ENCODE results near the gene TMEM243. TPM values are rescaled to one million over a fixed set of nuclear protein-coding genes. Genes with fewer than 3 reads are reported as not detected.
"Not testable (repeated sequence)": the region's sequence is repeated elsewhere in the genome, so short reads cannot be mapped to it uniquely, and the experiment has no call there.

TMEM243 gene
- 47.9 and 64.2 TPM in 2 replicates for total RNA-seq (2014; rRNA removed; shearing (Covaris generic))

DNA sequence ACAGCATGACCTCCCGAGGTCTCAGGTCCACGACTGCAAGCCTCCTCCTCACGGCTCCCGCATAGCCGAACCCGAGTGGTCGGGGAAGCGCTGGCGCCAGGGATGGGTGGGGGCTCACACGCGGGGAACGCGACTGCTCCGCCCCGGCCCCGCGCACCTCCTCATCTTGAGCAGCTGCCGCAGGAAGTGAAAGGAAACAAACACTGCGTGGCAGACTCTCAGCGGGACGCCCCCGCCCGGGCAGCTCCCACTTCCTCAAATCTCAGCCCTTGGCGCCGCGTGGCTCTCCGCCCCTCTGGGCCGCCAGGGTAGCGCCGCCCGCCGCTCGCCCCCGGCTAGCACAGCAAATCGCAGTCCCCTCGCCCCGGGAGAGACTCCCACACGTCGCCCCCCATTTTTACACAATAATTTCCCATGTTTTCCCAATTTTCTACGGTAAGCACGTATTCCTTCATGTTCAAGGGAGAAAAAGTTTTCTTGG is at the start of gene TMEM243:
TMEM243 (minus strand) TSS at position 188 of the 481 bp plus-strand sequence. CDS start 229 bp downstream, outside the sequence.
- peak; percentile 73 for DNase-seq (ENCODE audit: low read depth)

- no peak for DNase-seq (ENCODE audit: low read depth)
These were observed 47.8 kb upstream of the TMEM243 start for GRCh38 chr7:87267239-87267900.

GRCh38 chr7:87263537-87263936 is 44.0 kb upstream of the TMEM243 start:
- DNase-seq (ENCODE audit: low read depth) = no peak

DNA sequence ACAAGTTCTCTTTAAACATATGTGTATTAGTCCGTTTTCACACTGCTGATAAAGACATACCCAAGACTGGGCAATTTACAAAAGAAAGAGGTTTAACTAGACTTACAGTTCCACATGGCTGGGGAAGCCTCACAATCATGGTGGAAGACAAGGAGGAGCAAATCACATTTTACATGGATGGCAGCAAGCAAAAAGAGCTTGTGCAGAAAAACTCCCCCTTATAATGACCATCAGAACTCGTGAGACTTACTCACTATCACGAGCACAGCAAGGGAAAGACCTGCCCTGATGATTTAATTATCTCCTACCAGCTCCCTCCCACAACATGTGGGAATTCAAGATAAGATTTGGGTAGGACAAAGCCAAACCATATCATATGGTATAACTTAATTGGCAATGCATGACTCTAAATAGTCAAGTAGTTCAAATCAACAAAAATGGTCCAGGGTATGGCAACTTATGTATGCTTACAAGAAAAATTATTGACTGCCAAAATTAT is 34.1 kb upstream of the TMEM243 start:
- DNase-seq (ENCODE audit: low read depth) = no peak

- not testable (repeated sequence) for DNase-seq (ENCODE audit: low read depth)
These were observed 26.1 kb upstream of the TMEM243 start for GRCh38 chr7:87245671-87246070.

GRCh38 chr7:87238464-87239051 is 19.0 kb upstream of the TMEM243 start:
- DNase-seq (ENCODE audit: low read depth) = not testable (repeated sequence)

DNA sequence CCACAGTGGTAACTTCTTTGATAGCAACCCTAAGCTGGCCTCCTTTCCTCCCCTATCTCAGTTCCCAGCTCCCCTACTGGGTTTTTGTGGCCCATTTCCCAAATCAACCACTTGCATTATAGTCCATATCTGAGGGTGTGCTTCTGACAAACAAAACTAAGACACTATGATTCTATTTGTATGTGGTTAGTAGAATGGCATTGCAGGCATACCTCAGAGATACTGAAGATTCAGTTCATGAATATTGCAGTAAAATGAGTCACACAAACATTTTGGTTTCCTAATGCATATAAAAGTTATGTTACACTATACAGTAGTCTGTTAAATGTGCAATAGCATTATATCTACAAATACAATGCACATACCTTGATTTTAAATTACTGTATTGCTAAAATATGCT is 15.4 kb upstream of the TMEM243 start:
- DNase-seq (ENCODE audit: low read depth) = no peak

DNA sequence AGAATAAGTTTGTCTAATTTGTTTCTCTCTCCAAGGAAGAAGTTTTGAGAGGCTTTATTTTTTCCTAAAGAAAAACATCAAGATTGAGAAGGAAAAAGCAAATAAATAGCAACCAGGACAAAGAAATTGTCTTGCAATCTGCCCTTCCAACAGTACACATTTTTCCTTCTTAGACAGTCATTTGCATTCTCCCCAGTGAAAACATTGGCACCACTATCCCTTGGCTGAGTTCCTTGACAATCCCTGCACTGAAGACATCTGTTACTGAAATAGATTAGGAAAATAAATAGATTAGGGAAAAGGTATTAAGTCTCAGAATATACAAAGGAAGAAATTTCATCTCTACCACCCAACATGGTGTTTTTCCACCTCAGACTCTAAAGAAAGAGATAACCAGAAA is 12.2 kb upstream of the TMEM243 start:
- DNase-seq (ENCODE audit: low read depth) = no peak

- DNase-seq (ENCODE audit: low read depth) = no peak
These were observed 11.7 kb upstream of the TMEM243 start for GRCh38 chr7:87231258-87231657.

- no peak for DNase-seq (ENCODE audit: low read depth)
These were observed 7.0 kb upstream of the TMEM243 start for GRCh38 chr7:87226495-87226894.

DNA sequence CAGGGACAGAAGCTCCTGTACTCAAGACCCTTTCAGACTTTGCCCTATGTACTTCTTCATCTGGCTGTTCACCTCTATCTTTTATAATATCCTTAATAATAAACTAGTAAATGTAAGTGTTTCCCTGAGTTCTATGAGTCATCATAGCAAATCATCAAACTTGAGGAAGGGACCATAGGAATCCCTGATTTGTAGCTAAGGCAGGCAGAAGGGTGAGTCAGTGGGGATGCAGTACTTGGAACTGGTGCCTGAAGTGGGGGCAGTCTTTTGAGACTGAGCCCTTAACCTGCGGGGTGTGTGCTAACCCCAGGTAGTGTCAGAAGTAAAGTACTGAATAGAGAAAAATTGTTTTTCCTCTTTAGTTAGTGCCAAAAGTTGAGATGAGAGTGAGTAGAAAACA is 6.2 kb upstream of the TMEM243 start:
- peak; percentile 39 for DNase-seq (ENCODE audit: low read depth)

- DNase-seq (ENCODE audit: low read depth) = peak; percentile 27
These were observed 4.1 kb upstream of the TMEM243 start for GRCh38 chr7:87223666-87224065.

DNA sequence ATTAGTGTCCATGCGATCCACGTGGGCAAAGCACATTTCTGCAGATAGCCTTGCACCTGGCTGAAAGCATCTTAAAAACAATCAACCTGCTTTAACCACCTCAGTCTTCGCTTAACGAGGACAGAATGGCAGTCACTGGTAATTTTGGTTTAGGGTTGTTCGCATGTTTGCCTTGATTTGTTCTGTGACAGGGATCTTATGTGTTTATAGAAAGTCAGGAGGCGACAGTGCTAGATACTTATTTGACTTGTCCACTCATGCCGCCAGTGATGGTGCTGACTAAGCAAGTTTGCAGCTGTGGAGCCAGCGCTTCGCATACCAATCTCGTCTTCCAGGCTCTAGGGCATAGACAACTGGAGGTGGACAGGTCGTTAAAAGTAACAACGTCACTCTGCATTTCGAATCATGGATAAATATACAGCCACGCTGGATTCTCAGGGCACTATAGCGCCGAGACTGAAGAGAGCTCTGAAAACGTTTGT is 1.2 kb upstream of the TMEM243 start:
- no peak for DNase-seq (ENCODE audit: low read depth)

DNA sequence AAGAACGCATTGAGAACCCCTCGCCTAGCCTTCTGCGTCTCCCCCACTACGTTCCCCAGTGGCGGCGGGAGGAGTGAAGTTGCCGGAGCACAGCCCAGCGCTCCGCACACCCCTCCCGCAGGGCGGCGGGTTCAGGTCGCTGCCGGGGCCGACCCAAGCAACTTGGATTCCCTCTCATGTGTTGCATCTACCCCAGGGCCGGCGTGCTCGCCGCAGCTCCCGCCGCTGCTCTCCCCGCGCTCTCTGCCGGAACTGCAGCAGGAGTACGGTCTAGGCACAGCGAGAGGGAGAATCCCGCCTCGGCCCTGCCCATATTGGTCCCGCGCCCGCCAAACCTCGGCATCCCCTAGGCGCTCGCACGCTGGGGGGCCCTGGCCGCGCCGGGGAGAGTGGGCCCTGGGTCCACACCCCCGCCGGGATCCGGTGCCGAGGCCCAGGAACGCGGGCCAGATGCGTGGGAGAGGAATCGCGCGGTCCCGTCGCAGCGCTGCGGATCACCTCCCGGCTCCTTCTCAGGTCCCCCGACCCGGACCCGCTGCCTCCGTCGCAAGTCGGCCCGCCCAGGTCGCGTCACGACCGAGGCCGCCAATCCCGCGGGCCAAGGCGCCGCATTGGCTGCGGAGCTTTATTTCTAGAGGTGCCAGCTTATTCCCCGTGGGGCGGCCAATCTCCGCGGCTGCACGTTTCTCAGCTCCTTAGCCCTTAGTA is 648 bp upstream of the TMEM243 start:
- peak; percentile 79 for DNase-seq (ENCODE audit: low read depth)

DNA sequence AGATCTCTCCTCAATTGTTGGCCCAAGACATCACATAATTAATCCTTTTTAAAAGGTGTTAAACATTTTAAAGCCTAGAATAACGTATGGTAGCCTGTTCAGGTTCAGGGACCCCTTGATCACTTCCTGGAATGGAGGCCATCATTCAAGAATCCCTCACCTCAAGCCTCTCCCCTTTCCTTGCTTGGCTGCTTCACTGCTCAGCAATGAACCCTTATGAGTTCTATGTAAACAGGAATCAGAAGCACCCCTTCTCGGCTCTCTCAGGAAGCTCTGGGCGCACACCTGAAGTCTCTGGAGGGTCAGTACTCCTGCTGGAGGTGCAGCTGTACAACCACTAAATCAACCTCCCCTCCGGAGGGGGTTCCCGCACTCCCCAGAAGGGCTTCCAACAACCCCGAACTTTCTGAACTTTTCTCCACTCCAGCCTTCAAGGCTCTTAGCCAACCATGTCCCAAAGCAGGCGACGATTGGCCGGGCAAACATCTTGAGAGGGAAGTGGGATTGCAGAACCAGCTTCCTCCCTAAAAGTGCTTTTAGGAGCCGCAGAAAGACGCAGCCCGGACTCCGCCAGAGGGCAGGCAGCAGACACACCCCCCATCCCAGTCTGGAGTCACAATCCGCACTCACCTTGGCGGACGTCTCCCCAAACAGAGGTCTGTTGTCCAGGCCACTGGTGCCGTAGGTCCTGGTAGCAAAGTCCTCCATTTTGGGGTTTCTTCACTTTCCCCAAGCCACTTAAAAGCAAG is 562 bp downstream of the TMEM243 start:
- peak; percentile 58 for DNase-seq (ENCODE audit: low read depth)

DNA sequence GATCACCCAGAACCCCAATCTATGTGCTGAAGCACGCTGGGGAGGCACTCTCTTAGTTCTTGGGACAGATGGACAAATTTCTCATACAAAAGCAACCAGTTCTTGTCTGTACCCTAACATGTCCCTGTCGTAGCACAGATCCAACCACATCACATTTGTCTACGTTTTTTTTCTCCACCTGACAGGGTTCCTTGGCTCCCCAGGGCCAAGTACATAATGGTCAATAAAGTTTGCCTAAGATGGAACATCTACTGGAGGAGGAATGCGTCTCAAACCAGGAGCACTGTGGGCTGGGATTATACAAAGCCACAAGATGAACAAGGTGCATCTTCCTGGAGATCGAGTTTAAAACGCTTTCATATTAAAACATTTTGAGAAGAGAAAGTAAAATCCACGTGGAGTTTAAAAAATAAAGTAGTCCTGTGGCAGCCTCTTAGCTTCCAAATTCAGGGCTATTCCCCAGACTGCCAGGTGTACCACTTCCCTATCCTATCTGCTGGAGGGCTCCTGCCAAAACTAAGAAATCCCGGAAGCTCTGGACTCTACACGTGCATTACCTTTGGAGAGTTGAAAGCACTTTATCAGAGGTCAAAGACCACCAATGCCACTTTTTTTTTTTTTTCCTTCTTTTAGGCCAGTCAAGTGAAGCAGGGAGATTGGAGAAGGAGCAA is 1.4 kb downstream of the TMEM243 start:
- DNase-seq (ENCODE audit: low read depth) = no peak

- DNase-seq (ENCODE audit: low read depth) = no peak
These were observed 2.6 kb downstream of the TMEM243 start for GRCh38 chr7:87216701-87217508.

DNA sequence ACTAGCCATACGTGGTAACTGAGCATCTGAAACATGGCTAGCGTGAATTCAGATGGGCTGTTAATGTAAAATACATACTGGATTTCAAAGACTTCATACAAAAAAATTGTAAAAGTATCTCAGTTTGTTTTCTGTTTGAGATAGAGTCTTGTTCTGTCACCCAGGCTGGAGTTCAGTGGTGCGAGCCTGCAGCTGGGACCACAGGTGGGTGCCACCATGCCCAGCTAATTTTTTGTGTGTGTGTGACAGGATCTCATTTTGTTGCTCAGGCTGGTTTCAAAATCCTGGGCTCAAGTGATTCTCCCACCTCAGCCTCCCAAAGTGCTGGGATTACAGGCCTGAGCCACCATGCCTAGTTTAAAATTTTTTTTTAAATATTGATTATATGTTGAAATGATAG is 4.5 kb downstream of the TMEM243 start:
- no peak for DNase-seq (ENCODE audit: low read depth)

- no peak for DNase-seq (ENCODE audit: low read depth)
These were observed 5.7 kb downstream of the TMEM243 start for GRCh38 chr7:87213811-87214210.

DNA sequence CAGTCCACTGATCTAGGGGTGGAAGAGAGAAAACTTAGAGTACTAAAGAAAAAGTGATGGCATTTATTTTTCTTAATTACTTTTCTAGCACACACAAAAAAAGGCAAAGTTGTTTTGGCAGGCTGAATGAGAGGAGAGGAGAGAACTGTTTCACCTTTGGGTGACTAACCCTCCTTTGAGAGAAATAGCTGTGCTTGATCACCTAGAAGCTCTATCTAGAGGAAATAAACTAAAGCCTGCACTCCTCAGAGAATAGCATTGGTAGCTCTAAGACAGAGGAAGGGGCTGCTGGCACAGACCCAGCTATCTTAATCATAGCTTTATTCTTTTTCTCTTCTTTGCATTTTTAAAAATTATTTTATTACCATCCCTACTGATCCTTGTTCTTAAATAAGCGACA is 6.3 kb downstream of the TMEM243 start:
- no peak for DNase-seq (ENCODE audit: low read depth)

All from M059J (cell line).